Measurements from ENCODE around the gene CLIP1. TPM values are rescaled to one million over a fixed set of nuclear protein-coding genes. Genes with fewer than 3 reads are reported as not detected.

The CLIP1 gene
- total and polyA plus RNA-seq, 2 of the 13 experiments (the other 11 are each of a cell fraction or from before 2014, with no cell fraction given) = 28.9 to 43.7 TPM

DNA sequence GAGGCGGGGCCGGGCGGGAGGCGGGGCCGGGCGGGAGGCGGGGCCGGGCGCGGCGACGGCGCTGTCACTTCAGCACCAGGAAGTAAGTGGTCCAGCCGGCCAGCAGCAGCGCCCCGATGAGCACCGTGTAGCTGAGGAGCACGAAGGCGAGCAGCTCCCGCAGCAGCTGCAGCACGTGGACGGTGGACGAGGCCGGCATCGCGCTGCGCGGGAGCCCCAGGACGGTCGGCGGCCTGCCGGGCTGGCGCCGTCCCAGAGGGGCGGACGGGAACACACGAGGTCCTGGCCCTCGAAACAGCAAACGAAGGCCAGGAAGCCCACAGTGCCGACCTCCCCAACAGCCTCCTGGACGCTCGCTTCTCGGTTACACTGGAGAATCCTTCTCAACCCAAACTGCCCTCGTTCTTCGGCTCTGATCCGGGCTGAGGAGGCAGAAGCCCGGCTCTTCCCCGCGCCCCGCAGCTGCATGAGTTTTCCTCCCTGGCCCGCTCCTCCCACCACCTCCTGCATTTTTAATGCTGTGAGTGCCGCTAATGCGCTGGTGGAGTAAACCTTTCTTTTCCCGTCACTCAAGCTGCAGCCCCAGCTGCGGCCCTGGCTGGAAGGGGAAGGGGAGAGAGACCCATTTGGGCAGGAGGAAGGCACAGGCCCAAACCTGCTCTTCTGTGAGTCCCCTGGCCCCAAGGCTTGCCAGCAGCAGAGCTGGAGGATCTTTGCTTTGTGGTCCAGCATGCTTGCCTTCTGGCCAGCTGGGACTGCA, 195.9 kb downstream of the CLIP1 start (continued):
- TF ChIP-seq, protein P1, sequence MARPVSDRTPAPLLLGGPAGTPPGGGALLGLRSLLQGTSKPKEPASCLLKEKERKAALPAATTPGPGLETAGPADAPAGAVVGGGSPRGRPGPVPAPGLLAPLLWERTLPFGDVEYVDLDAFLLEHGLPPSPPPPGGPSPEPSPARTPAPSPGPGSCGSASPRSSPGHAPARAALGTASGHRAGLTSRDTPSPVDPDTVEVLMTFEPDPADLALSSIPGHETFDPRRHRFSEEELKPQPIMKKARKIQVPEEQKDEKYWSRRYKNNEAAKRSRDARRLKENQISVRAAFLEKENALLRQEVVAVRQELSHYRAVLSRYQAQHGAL (CRISPR knock-in tag; IDR thresholded peaks at IDR 0.05; ENCODE audit: not compliant biosample characterization) = peak; percentile 79
- TF ChIP-seq FOSL2 (CRISPR knock-in tag; IDR thresholded peaks at IDR 0.05) = peak; percentile 18; the same call in 1 of the 2 replicates
- TF ChIP-seq, protein P2, sequence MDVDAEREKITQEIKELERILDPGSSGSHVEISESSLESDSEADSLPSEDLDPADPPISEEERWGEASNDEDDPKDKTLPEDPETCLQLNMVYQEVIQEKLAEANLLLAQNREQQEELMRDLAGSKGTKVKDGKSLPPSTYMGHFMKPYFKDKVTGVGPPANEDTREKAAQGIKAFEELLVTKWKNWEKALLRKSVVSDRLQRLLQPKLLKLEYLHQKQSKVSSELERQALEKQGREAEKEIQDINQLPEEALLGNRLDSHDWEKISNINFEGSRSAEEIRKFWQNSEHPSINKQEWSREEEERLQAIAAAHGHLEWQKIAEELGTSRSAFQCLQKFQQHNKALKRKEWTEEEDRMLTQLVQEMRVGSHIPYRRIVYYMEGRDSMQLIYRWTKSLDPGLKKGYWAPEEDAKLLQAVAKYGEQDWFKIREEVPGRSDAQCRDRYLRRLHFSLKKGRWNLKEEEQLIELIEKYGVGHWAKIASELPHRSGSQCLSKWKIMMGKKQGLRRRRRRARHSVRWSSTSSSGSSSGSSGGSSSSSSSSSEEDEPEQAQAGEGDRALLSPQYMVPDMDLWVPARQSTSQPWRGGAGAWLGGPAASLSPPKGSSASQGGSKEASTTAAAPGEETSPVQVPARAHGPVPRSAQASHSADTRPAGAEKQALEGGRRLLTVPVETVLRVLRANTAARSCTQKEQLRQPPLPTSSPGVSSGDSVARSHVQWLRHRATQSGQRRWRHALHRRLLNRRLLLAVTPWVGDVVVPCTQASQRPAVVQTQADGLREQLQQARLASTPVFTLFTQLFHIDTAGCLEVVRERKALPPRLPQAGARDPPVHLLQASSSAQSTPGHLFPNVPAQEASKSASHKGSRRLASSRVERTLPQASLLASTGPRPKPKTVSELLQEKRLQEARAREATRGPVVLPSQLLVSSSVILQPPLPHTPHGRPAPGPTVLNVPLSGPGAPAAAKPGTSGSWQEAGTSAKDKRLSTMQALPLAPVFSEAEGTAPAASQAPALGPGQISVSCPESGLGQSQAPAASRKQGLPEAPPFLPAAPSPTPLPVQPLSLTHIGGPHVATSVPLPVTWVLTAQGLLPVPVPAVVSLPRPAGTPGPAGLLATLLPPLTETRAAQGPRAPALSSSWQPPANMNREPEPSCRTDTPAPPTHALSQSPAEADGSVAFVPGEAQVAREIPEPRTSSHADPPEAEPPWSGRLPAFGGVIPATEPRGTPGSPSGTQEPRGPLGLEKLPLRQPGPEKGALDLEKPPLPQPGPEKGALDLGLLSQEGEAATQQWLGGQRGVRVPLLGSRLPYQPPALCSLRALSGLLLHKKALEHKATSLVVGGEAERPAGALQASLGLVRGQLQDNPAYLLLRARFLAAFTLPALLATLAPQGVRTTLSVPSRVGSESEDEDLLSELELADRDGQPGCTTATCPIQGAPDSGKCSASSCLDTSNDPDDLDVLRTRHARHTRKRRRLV (CRISPR knock-in tag; IDR thresholded peaks at IDR 0.05) = no peak
- peak; percentile 16; the same call in 1 of the 2 replicates for TF ChIP-seq SPEN (CRISPR knock-in tag; IDR thresholded peaks at IDR 0.05; ENCODE audit: low read depth)
- TF ChIP-seq, protein P3, sequence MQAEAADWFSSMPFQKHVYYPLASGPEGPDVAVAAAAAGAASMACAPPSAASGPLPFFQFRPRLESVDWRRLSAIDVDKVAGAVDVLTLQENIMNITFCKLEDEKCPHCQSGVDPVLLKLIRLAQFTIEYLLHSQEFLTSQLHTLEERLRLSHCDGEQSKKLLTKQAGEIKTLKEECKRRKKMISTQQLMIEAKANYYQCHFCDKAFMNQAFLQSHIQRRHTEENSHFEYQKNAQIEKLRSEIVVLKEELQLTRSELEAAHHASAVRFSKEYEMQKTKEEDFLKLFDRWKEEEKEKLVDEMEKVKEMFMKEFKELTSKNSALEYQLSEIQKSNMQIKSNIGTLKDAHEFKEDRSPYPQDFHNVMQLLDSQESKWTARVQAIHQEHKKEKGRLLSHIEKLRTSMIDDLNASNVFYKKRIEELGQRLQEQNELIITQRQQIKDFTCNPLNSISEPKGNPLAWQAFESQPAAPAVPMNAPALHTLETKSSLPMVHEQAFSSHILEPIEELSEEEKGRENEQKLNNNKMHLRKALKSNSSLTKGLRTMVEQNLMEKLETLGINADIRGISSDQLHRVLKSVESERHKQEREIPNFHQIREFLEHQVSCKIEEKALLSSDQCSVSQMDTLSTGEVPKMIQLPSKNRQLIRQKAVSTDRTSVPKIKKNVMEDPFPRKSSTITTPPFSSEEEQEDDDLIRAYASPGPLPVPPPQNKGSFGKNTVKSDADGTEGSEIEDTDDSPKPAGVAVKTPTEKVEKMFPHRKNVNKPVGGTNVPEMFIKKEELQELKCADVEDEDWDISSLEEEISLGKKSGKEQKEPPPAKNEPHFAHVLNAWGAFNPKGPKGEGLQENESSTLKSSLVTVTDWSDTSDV (CRISPR knock-in tag; IDR thresholded peaks at IDR 0.05) = peak; percentile 86; the same call in 1 of the 2 replicates
- no peak; the same call in 1 of the 2 replicates for TF ChIP-seq SALL2 (CRISPR knock-in tag; IDR thresholded peaks at IDR 0.05)
- TF ChIP-seq HDAC6 (IDR thresholded peaks at IDR 0.05; ENCODE audit: low read depth, low read length) = no peak
- TF ChIP-seq, protein P4, sequence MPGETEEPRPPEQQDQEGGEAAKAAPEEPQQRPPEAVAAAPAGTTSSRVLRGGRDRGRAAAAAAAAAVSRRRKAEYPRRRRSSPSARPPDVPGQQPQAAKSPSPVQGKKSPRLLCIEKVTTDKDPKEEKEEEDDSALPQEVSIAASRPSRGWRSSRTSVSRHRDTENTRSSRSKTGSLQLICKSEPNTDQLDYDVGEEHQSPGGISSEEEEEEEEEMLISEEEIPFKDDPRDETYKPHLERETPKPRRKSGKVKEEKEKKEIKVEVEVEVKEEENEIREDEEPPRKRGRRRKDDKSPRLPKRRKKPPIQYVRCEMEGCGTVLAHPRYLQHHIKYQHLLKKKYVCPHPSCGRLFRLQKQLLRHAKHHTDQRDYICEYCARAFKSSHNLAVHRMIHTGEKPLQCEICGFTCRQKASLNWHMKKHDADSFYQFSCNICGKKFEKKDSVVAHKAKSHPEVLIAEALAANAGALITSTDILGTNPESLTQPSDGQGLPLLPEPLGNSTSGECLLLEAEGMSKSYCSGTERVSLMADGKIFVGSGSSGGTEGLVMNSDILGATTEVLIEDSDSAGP (CRISPR knock-in tag; IDR thresholded peaks at IDR 0.05; ENCODE audit: borderline replicate concordance) = peak; percentile 76; the same call in 1 of the 2 replicates
- peak; percentile 83 for TF ChIP-seq ZNF331 (CRISPR knock-in tag; IDR thresholded peaks at IDR 0.05)
- TF ChIP-seq, protein P5, sequence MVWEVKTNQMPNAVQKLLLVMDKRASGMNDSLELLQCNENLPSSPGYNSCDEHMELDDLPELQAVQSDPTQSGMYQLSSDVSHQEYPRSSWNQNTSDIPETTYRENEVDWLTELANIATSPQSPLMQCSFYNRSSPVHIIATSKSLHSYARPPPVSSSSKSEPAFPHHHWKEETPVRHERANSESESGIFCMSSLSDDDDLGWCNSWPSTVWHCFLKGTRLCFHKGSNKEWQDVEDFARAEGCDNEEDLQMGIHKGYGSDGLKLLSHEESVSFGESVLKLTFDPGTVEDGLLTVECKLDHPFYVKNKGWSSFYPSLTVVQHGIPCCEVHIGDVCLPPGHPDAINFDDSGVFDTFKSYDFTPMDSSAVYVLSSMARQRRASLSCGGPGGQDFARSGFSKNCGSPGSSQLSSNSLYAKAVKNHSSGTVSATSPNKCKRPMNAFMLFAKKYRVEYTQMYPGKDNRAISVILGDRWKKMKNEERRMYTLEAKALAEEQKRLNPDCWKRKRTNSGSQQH (CRISPR knock-in tag; IDR thresholded peaks at IDR 0.05; ENCODE audit: low read depth) = peak; percentile 86; the same call in 1 of the 2 replicates
- TF ChIP-seq SOX13 (IDR thresholded peaks at IDR 0.05) = no peak; the same call in 1 of the 2 replicates
- peak in 1 of 2 experiments; percentile 32; a peak in 1 of 4 replicates for TF ChIP-seq SOX13 (CRISPR knock-in tag; conservative IDR thresholded peaks at IDR 0.05 in 1 of 2, IDR thresholded peaks at IDR 0.05 in 1 of 2)
- TF ChIP-seq ZNF446 (CRISPR knock-in tag; IDR thresholded peaks at IDR 0.05) = 0 out of 2 replicates have a peak, but pooled peaks have one; percentile 80
- peak; percentile 81; the same call in 1 of the 2 replicates for TF ChIP-seq MTF1 (CRISPR knock-in tag; IDR thresholded peaks at IDR 0.05)
- peak; percentile 50 for TF ChIP-seq TEAD3 (CRISPR knock-in tag; optimal IDR thresholded peaks at IDR 0.05; ENCODE audit: borderline replicate concordance)
